HG03159 (cell line): ENCODE results near the gene SPTAN1.

Source experiments
- ATAC-seq: cut with Tn5 transposase; IDR thresholded peaks from one replicate; pipeline ENCODE4 v1.9.1; 2021; ENCODE audit warnings: mild to moderate bottlenecking, moderate library complexity; ENCODE audit not compliant: unreplicated experiment

Gene SPTAN1

GRCh38 chr9:128595471-128595870, 43.1 kb downstream of the SPTAN1 start:
- no peak for ATAC-seq

- no peak for ATAC-seq
Measured at GRCh38 chr9:128600099-128600498, 47.7 kb downstream of the SPTAN1 start.

GRCh38 chr9:128603697-128604096, 51.3 kb downstream of the SPTAN1 start:
- ATAC-seq = no peak

GRCh38 chr9:128607642-128608350, 55.4 kb downstream of the SPTAN1 start:
- ATAC-seq = no peak

GRCh38 chr9:128610897-128611296, 58.5 kb downstream of the SPTAN1 start:
- no peak for ATAC-seq

- ATAC-seq = no peak
Measured at GRCh38 chr9:128611600-128612394, 59.4 kb downstream of the SPTAN1 start.

- no peak for ATAC-seq
Measured at GRCh38 chr9:128614728-128615127, 62.3 kb downstream of the SPTAN1 start.

- ATAC-seq = no peak
Measured at GRCh38 chr9:128615571-128615970, 63.2 kb downstream of the SPTAN1 start.

GRCh38 chr9:128617943-128618342, 65.6 kb downstream of the SPTAN1 start:
- ATAC-seq = no peak

- no peak for ATAC-seq
Measured at GRCh38 chr9:128619127-128619526, 66.7 kb downstream of the SPTAN1 start.

- no peak for ATAC-seq
Measured at GRCh38 chr9:128619779-128620178, 67.4 kb downstream of the SPTAN1 start.

GRCh38 chr9:128621730-128622455, 69.5 kb downstream of the SPTAN1 start:
- ATAC-seq = no peak

GRCh38 chr9:128624566-128624965, 72.2 kb downstream of the SPTAN1 start:
- ATAC-seq = no peak

GRCh38 chr9:128625391-128626146, 73.2 kb downstream of the SPTAN1 start:
- ATAC-seq = no peak

- ATAC-seq = no peak
Measured at GRCh38 chr9:128626181-128626580, 73.8 kb downstream of the SPTAN1 start.

GRCh38 chr9:128627127-128627715, 74.8 kb downstream of the SPTAN1 start:
- ATAC-seq = no peak

- ATAC-seq = no peak
Measured at GRCh38 chr9:128627906-128628305, 75.5 kb downstream of the SPTAN1 start.

- no peak for ATAC-seq
Measured at GRCh38 chr9:128628471-128629048, 76.2 kb downstream of the SPTAN1 start.

GRCh38 chr9:128629136-128629535, 76.7 kb downstream of the SPTAN1 start:
- no peak for ATAC-seq

- no peak for ATAC-seq
Measured at GRCh38 chr9:128629852-128630545, 77.6 kb downstream of the SPTAN1 start.
